B cell (primary cell): ENCODE measurements around the gene OXGR1. TPM values are rescaled to one million over a fixed set of nuclear protein-coding genes. Genes with fewer than 3 reads are reported as not detected.

Source experiments
- ATAC-seq: fragments of 200-7000 bp; cut with Tn5 transposase; one replicate; pipeline ENCODE4 v1.10.0; 2021; ENCODE audit warnings: low read depth, mild to moderate bottlenecking, moderate number of reproducible peaks, moderate library complexity
- CTCF ChIA-PET: fragments of 350-600 bp; sonication (Branson Sonifier 250); formaldehyde crosslinking; loops from one replicate; lab custom pipeline; 2021; ENCODE audit warnings: antibody characterized with exemption, inconsistent platforms; lab: Charles Lee
- POLR2A ChIA-PET: fragments of 350-600 bp; sonication (Branson Sonifier 250); formaldehyde crosslinking; loops from one replicate; lab custom pipeline; 2021; ENCODE audit warnings: antibody characterized with exemption; lab: Charles Lee
- DNase-seq: peaks from one replicate; pipeline ENCODE4 v3.0.0; 2013
- H2AFZ ChIP-seq: 2 replicates; pipeline ENCODE4 v1.6.1; 2012; ENCODE audit warnings: mild to moderate bottlenecking, low read depth, low read length; ENCODE audit not compliant: insufficient read depth, poor library complexity, severe bottlenecking
- H3K27ac ChIP-seq, 2 donors: 1 replicate in 1 of 2; 2 replicates in 1 of 2; pipeline ENCODE4 v1.5.1; 2012 to 2013; ENCODE audit warnings: low read length in 2 of 2, mild to moderate bottlenecking in 2 of 2, moderate library complexity in 1 of 2
- H3K27me3 ChIP-seq, 4 experiments: fragments of 200-600 bp in 1 of 4; sonication (generic) in 1 of 4; replicated peaks in 1 of 4; 1 replicate in 2 of 4; 2 replicates in 2 of 4; pipeline versions ENCODE4 v1.6.1 to v1.7.0; 2013 to 2016; ENCODE audit warnings: low read length in 3 of 4, mild to moderate bottlenecking in 2 of 4, mixed read lengths in 1 of 4, moderate library complexity in 1 of 4; ENCODE audit not compliant: insufficient read depth in 4 of 4, control insufficient read depth in 3 of 4; ENCODE audit errors: control extremely low read depth in 1 of 4
- H3K36me3 ChIP-seq, 2 experiments: replicated peaks in 1 of 2; 1 replicate in 1 of 2; 2 replicates in 1 of 2; pipeline versions ENCODE4 v1.6.1 to v1.7.1; 2013; ENCODE audit warnings: low read length in 1 of 2; ENCODE audit not compliant: insufficient read depth in 2 of 2, control insufficient read depth in 1 of 2; ENCODE audit errors: control extremely low read depth in 1 of 2, extremely low read depth in 1 of 2
- H3K4me1 ChIP-seq, 2 donors: fragments of 200-600 bp in 1 of 2; sonication (generic) in 1 of 2; 1 replicate in 1 of 2; 2 replicates in 1 of 2; pipeline versions ENCODE4 v1.5.1 to v1.6.1; 2013 to 2017; ENCODE audit warnings: low read length in 2 of 2; ENCODE audit not compliant: control insufficient read depth in 2 of 2, insufficient read depth in 2 of 2
- H3K4me2 ChIP-seq: replicated peaks from 2 replicates; pipeline ENCODE3; 2012; ENCODE audit warnings: mild to moderate bottlenecking, low read depth, low read length; ENCODE audit not compliant: poor library complexity, severe bottlenecking
- H3K4me3 ChIP-seq, 5 experiments: fragments of 200-600 bp in 1 of 5; sonication (generic) in 1 of 5; 1 replicate in 3 of 5; 2 replicates in 2 of 5; pipeline versions ENCODE4 v1.5.1 to v1.7.0; 2011 to 2016; ENCODE audit warnings: low read length in 4 of 5, mild to moderate bottlenecking in 4 of 5, low read depth in 2 of 5, control low read depth in 1 of 5, moderate library complexity in 1 of 5; ENCODE audit not compliant: insufficient read depth in 1 of 5; ENCODE audit errors: control extremely low read depth in 1 of 5, extremely low read depth in 1 of 5
- H3K79me2 ChIP-seq: fragments of 200-600 bp; sonication (generic); one replicate; pipeline ENCODE4 v1.6.0; 2016; ENCODE audit warnings: low read length; ENCODE audit not compliant: control insufficient read depth, insufficient read depth
- H3K9ac ChIP-seq: fragments of 200-600 bp; sonication (generic); 2 replicates; pipeline ENCODE4 v1.6.1; 2017; ENCODE audit warnings: mild to moderate bottlenecking, low read length, moderate library complexity
- H3K9me3 ChIP-seq, 3 donors: one replicate each; pipeline versions ENCODE4 v1.6.1 to v1.7.1; 2013; ENCODE audit warnings: low read length in 2 of 3; ENCODE audit not compliant: control insufficient read depth in 2 of 3, insufficient read depth in 1 of 3; ENCODE audit errors: control extremely low read depth in 1 of 3
- H4K20me1 ChIP-seq: 2 replicates; pipeline ENCODE4 v1.6.0; 2012; ENCODE audit warnings: mild to moderate bottlenecking, low read length; ENCODE audit not compliant: insufficient read depth, control insufficient read depth, poor library complexity, severe bottlenecking
- H3K27ac Mint-ChIP-seq: one replicate; pipeline ENCODE4 v1.8.0; 2021; ENCODE audit warnings: mixed read lengths
- H3K27me3 Mint-ChIP-seq: one replicate; pipeline ENCODE4 v1.8.0; 2021; ENCODE audit warnings: mixed read lengths
- H3K4me1 Mint-ChIP-seq: one replicate; pipeline ENCODE4 v1.8.0; 2021; ENCODE audit warnings: mixed read lengths
- H3K4me3 Mint-ChIP-seq: one replicate; pipeline ENCODE4 v1.8.0; 2021; ENCODE audit warnings: mixed read lengths
- H3K9me3 Mint-ChIP-seq: one replicate; pipeline ENCODE4 v1.8.0; 2022; ENCODE audit warnings: mixed read lengths; ENCODE audit not compliant: insufficient read depth
- CTCF ChIP-seq: fragments of 200-600 bp; IDR thresholded peaks from one replicate; pipeline ENCODE4 v1.8.0; 2022; ENCODE audit warnings: antibody characterized with exemption, mild to moderate bottlenecking
- EZH2 ChIP-seq: IDR thresholded peaks from 2 replicates; pipeline ENCODE4 v1.6.1; 2012; ENCODE audit warnings: borderline replicate concordance, low read depth, mild to moderate bottlenecking, moderate library complexity, low read length; ENCODE audit not compliant: insufficient read depth, poor library complexity, severe bottlenecking
- WGBS: methylation state at CpG from one replicate; pipeline ENCODE4 v1.1.5; 2013; ENCODE audit warnings: missing lambda C conversion rate; ENCODE audit not compliant: insufficient coverage; 5-methylcytosine and 5-hydroxymethylcytosine counted together
- intact Hi-C: fragments of 100-400 bp; cut with micrococcal nuclease; formaldehyde crosslinking; loops from one replicate; pipeline ENCODE4 v1.10.0; 2022
- polyA plus RNA-seq: library from polyadenylated mRNA; depleted of rRNA; stranded (reverse); fragments of >200 nt; gene quantifications from 2 replicates; pipeline ENCODE4 v1.2.3, GENCODE V29; 2012
- total RNA-seq, 2 donors: library from RNA; stranded (reverse); fragments of 120-200 nt in 1 of 2; gene quantifications; 1 replicate in 1 of 2; 2 replicates in 1 of 2; pipeline versions ENCODE4 v1.2.3 to v1.2.4, GENCODE V29; 2013 to 2022

OXGR1 gene
- total and polyA plus RNA-seq, 2 donors (not counting 1 experiment from before 2014, with no cell fraction given): not detected

GRCh38 chr13:97017322-97017721 is 23.0 kb upstream of the OXGR1 start:
- H3K9ac ChIP-seq: no peak overlapping the region
- DNase-seq (no peak), ATAC-seq (no peak)
- H3K27ac Mint-ChIP-seq: no peak overlapping the region
- H3K36me3 ChIP-seq: no peaks in the 10 kb centered on the region
- H3K27ac ChIP-seq: no peak overlapping the region
- ChIA-PET CTCF (no interaction called here), POLR2A (no interaction called here)
- no peak overlapping the region for H3K4me3 ChIP-seq
- no peaks in the 10 kb centered on the region for H3K4me1 ChIP-seq
- intact Hi-C loops: no loop called here
- H3K4me1 Mint-ChIP-seq: peaks cover 2% of the 10 kb centered on the region
- no peak overlapping the region for H3K4me2 ChIP-seq
- H3K4me3 Mint-ChIP-seq: no peak overlapping the region
- H3K9me3 Mint-ChIP-seq: no peaks in the 10 kb centered on the region
- H2AFZ ChIP-seq: no peak overlapping the region
- no peaks in the 10 kb centered on the region for H4K20me1 ChIP-seq
- no peaks in the 10 kb centered on the region for H3K79me2 ChIP-seq
- no peak for TF ChIP-seq EZH2
- TF ChIP-seq CTCF: no peak
- peaks cover 17% of the 10 kb centered on the region for H3K27me3 Mint-ChIP-seq
- peaks cover 0 to 2% (median 0%) of the 10 kb centered on the region in 3 donors for H3K9me3 ChIP-seq
- H3K27me3 ChIP-seq: peaks cover 0 to 10% (median 4%) of the 10 kb centered on the region in 4 experiments

DNA sequence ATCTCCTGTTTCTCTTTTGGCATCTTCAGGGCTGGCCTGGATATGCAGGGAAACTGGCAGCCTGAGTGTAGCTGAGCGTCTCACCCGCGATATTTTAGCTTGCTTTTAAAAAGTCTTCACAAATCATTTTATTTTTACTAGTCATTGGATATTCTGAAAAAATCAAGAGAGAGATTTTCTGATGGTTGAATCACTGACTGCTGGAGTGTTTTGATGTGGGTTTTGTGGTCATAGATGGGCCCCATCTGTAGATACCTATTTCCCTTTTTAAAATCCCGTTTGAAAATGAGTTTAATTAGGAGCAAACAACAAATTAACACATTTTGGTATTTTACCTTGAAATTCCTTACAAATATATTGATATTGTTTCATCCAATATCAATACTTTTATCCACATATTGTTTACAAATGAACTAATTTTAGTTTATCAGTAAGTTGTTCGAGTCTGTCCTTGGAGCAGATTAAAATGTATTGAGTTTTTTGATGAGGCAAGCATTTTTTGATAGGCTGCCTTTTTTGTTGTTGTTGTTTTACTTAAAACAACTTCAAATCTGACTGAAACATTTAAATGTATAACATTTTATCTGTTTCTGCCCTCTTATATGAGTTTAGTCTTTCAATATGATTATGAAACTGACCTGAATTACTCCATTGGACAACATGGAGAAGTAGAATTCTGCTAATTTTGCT is 21.5 kb upstream of the OXGR1 start:
- peaks cover 0 to 10% (median 4%) of the 10 kb centered on the region in 4 experiments for H3K27me3 ChIP-seq
- H3K27me3 Mint-ChIP-seq: peaks cover 15% of the 10 kb centered on the region
- ChIA-PET CTCF (interaction anchor here (0.9 to 2.5 kb wide), 3 partner anchors 10 to 1395 kb away, joined by 3 to 9 read pairs (median 7); no protein-coding TSS in a partner anchor), POLR2A (no interaction called here)
- H3K36me3 ChIP-seq: no peaks in the 10 kb centered on the region
- peaks cover 2% of the 10 kb centered on the region for H3K4me1 Mint-ChIP-seq
- intact Hi-C loops: no loop called here
- no CpG with 5 or more reads among the region's 5 CpGs for WGBS
- H3K4me2 ChIP-seq: no peak overlapping the region
- H3K4me1 ChIP-seq: no peaks in the 10 kb centered on the region
- H2AFZ ChIP-seq: no peak overlapping the region
- no peak overlapping the region for H3K4me3 ChIP-seq
- H3K27ac Mint-ChIP-seq: no peak overlapping the region
- H3K9me3 Mint-ChIP-seq: no peaks in the 10 kb centered on the region
- no peak for TF ChIP-seq CTCF
- TF ChIP-seq EZH2: no peak
- no peak overlapping the region for H3K9ac ChIP-seq
- ATAC-seq (no peak), DNase-seq (no peak)
- H3K9me3 ChIP-seq: peaks cover 0 to 2% (median 0%) of the 10 kb centered on the region in 3 donors
- H3K79me2 ChIP-seq: no peaks in the 10 kb centered on the region
- H3K27ac ChIP-seq: no peak overlapping the region
- no peaks in the 10 kb centered on the region for H4K20me1 ChIP-seq
- no peak overlapping the region for H3K4me3 Mint-ChIP-seq
